Measurements from ENCODE around the gene SIRPB2. TPM values are rescaled to one million over a fixed set of nuclear protein-coding genes. Genes with fewer than 3 reads are reported as not detected.
"Not testable (repeated sequence)": the region's sequence is repeated elsewhere in the genome, so short reads cannot be mapped to it uniquely, and the experiment has no call there.

The SIRPB2 gene
- total and polyA plus RNA-seq, 2 of the 4 experiments (the other 2 are of a cell fraction): not detected

DNA sequence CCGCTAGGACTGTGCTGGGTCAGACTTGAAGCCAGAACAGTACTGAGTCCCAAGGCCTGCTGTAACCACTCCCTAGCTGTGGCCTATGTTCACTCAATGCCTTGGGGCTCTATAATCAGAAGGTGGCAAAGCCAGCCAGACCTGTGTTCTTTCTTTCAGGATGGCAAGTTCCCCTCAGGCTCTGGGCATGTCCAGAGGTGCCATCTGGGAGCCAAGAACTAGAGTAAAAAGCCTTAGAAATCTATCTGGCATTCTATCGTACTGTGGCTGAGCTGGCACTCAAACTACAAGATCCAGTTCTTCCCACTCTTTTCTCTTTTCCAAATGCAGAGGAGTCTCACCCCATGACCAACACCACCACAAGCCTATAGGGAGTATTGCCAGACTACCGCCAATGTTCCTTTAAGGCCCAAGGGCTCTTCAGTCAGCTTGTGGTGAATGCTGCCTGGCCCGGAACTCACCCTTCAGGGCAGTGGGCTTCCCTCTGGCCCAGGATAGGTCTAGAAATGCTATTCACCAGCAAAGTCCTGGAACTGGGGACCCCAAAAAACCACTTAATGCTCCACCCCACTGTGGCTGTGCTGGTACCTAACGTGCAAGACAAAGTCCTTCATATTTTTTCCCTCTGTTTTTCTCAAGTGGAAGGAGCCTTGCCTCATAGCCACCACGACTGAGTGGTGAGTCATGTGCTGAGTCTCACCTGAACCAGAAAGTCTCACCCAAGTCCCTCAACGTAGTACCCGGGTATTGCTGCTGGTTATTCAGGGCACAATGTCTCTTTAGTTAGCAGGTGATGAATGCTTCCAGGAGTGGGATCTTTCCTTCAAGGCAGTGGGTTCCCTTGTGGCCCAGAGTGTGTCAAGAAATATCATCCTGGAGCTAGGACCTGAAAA, 8.6 kb upstream of the SIRPB2 start:
- ATAC-seq (ENCODE audit: low read depth) (no peak), DNase-seq (no peak)
- dilution Hi-C loops (cut with HindIII; ENCODE audit: low sequenced_read_pairs, unreplicated experiment) (no loop called here), intact Hi-C loops (cut with micrococcal nuclease) (no loop called here), in situ Hi-C loops (cut with MboI; ENCODE audit: low sequenced_read_pairs) (no loop called here)
- H2AK9ac ChIP-seq (replicated peaks; ENCODE audit: low read depth, low read length, poor library complexity): no peak overlapping the region
- H3K56ac ChIP-seq (ENCODE audit: extremely low read depth, insufficient read depth, low read length): no peak overlapping the region
- H4K8ac ChIP-seq (ENCODE audit: low read depth in 2 of 2, low read length in 2 of 2): no peak overlapping the region
- H2AK5ac ChIP-seq (ENCODE audit: low read depth, low read length): no peak overlapping the region
- H2BK5ac ChIP-seq (ENCODE audit: low read depth, low read length, poor library complexity, severe bottlenecking): no peak overlapping the region
- H3K9me3 ChIP-seq (ENCODE audit: control insufficient read depth, insufficient read depth, low read length): no peaks in the 10 kb centered on the region
- H2BK20ac ChIP-seq (ENCODE audit: low read depth, low read length): no peak overlapping the region
- peaks cover 7% of the 10 kb centered on the region for H3K27me3 ChIP-seq (ENCODE audit: control insufficient read depth, insufficient read depth, low read length)
- H3K23ac ChIP-seq (ENCODE audit: low read depth, low read length): no peak overlapping the region
- no peak overlapping the region for H2BK120ac ChIP-seq (ENCODE audit: low read depth, low read length)
- H3K4me2 ChIP-seq (ENCODE audit: low read depth, low read length): no peak overlapping the region
- no peaks in the 10 kb centered on the region for H3K79me1 ChIP-seq (ENCODE audit: low read depth in 1 of 2, low read length in 2 of 2)
- H3K36me3 ChIP-seq (ENCODE audit: control insufficient read depth, insufficient read depth, low read length): no peaks in the 10 kb centered on the region
- CTCF ChIA-PET: no interaction called here
- no peak overlapping the region for H4K5ac ChIP-seq (ENCODE audit: low read depth, low read length)
- H3K4me3 ChIP-seq (ENCODE audit: insufficient read depth, low read depth, low read length): no peak overlapping the region
- POLR2A ChIA-PET (ENCODE audit: unreplicated experiment): no interaction called here
- H2AFZ ChIP-seq (replicated peaks; ENCODE audit: low read length, poor library complexity): no peak overlapping the region
- no peak overlapping the region for H3K9ac ChIP-seq (ENCODE audit: low read depth, low read length)
- H3K27ac ChIP-seq (ENCODE audit: insufficient read depth, low read length): no peak overlapping the region
- H4K91ac ChIP-seq (ENCODE audit: insufficient read depth, low read depth, low read length): no peak overlapping the region
- no peak for TF ChIP-seq RFX5 (IDR thresholded peaks at IDR 0.05; ENCODE audit: low read depth, low read length)
- no peak for TF ChIP-seq RAD21 (IDR thresholded peaks at IDR 0.05; ENCODE audit: low read length)
- TF ChIP-seq, protein P1, sequence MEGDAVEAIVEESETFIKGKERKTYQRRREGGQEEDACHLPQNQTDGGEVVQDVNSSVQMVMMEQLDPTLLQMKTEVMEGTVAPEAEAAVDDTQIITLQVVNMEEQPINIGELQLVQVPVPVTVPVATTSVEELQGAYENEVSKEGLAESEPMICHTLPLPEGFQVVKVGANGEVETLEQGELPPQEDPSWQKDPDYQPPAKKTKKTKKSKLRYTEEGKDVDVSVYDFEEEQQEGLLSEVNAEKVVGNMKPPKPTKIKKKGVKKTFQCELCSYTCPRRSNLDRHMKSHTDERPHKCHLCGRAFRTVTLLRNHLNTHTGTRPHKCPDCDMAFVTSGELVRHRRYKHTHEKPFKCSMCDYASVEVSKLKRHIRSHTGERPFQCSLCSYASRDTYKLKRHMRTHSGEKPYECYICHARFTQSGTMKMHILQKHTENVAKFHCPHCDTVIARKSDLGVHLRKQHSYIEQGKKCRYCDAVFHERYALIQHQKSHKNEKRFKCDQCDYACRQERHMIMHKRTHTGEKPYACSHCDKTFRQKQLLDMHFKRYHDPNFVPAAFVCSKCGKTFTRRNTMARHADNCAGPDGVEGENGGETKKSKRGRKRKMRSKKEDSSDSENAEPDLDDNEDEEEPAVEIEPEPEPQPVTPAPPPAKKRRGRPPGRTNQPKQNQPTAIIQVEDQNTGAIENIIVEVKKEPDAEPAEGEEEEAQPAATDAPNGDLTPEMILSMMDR (conservative IDR thresholded peaks at IDR 0.05; ENCODE audit: low read depth, low read length): no peak
- no peak for TF ChIP-seq POLR2A (IDR thresholded peaks at IDR 0.05; ENCODE audit: low read depth, low read length)
- no peaks in the 10 kb centered on the region for H4K20me1 ChIP-seq (ENCODE audit: insufficient read depth, low read length)
- no peak overlapping the region for H3K18ac ChIP-seq (ENCODE audit: low read depth, low read length)
- WGBS, 2 experiments (ENCODE audit: extremely low coverage in 2 of 2, insufficient read length in 1 of 2): no CpG with 5 or more reads among the region's 8 CpGs
- H3K14ac ChIP-seq (replicated peaks; ENCODE audit: low read depth, low read length): no peak overlapping the region
- BruUV-seq (replicated peaks): no TSS peak
- H3K4ac ChIP-seq (ENCODE audit: low read depth, low read length): no peak overlapping the region
- H3K4me1 ChIP-seq (ENCODE audit: control insufficient read depth, insufficient read depth, low read length): no peaks in the 10 kb centered on the region
- H2BK15ac ChIP-seq (ENCODE audit: low read depth, low read length): no peak overlapping the region
- no peaks in the 10 kb centered on the region for H3K9me1 ChIP-seq (ENCODE audit: insufficient read depth, low read length)

DNA sequence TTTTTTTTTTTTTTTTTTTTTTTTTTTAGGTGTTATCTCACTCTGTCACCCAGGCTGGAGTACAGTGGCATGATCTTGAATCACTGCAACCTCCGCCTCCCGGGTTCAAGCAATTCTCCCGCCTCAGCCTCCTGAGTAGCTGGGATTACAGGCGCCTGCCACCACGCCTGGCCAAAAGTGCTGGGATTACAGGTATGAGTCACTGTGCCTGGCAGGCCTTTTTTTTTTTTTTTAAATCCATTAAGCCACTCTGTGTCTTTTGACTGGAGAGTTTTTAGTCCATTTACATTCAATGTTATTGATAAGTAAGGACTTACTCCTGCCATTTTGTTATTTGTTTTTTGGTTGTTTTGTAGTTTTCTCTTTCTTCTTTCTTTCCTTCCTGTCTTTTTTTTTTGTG, 6.2 kb upstream of the SIRPB2 start:
- H2BK5ac ChIP-seq (ENCODE audit: low read depth, low read length, poor library complexity, severe bottlenecking); H2AFZ ChIP-seq (replicated peaks; ENCODE audit: low read length, poor library complexity); H3K9me1 ChIP-seq (ENCODE audit: insufficient read depth, low read length); intact Hi-C loops (cut with micrococcal nuclease); H3K56ac ChIP-seq (ENCODE audit: extremely low read depth, insufficient read depth, low read length); in situ Hi-C loops (cut with MboI; ENCODE audit: low sequenced_read_pairs); H3K9me3 ChIP-seq (ENCODE audit: control insufficient read depth, insufficient read depth, low read length); H4K8ac ChIP-seq (ENCODE audit: low read depth in 2 of 2, low read length in 2 of 2); H4K91ac ChIP-seq (ENCODE audit: insufficient read depth, low read depth, low read length); H3K79me1 ChIP-seq (ENCODE audit: low read depth in 1 of 2, low read length in 2 of 2); ATAC-seq (ENCODE audit: low read depth); H3K9ac ChIP-seq (ENCODE audit: low read depth, low read length); H2BK20ac ChIP-seq (ENCODE audit: low read depth, low read length); DNase-seq; POLR2A ChIA-PET (ENCODE audit: unreplicated experiment); H3K27ac ChIP-seq (ENCODE audit: insufficient read depth, low read length); H3K4me1 ChIP-seq (ENCODE audit: control insufficient read depth, insufficient read depth, low read length); H3K23ac ChIP-seq (ENCODE audit: low read depth, low read length); H3K18ac ChIP-seq (ENCODE audit: low read depth, low read length); H4K5ac ChIP-seq (ENCODE audit: low read depth, low read length); BruUV-seq (replicated peaks); H3K4me2 ChIP-seq (ENCODE audit: low read depth, low read length); H2BK120ac ChIP-seq (ENCODE audit: low read depth, low read length); H3K4me3 ChIP-seq (ENCODE audit: insufficient read depth, low read depth, low read length); H2BK15ac ChIP-seq (ENCODE audit: low read depth, low read length); H4K20me1 ChIP-seq (ENCODE audit: insufficient read depth, low read length); H2AK9ac ChIP-seq (replicated peaks; ENCODE audit: low read depth, low read length, poor library complexity); H2AK5ac ChIP-seq (ENCODE audit: low read depth, low read length); H3K4ac ChIP-seq (ENCODE audit: low read depth, low read length); dilution Hi-C loops (cut with HindIII; ENCODE audit: low sequenced_read_pairs, unreplicated experiment); H3K14ac ChIP-seq (replicated peaks; ENCODE audit: low read depth, low read length); H3K36me3 ChIP-seq (ENCODE audit: control insufficient read depth, insufficient read depth, low read length): not testable (repeated sequence)
- CTCF ChIA-PET: interaction anchor here (0.6 kb wide), 1 partner anchor 9 kb away, joined by 3 read pairs; no protein-coding TSS in a partner anchor
- peaks cover 21% of the 10 kb centered on the region for H3K27me3 ChIP-seq (ENCODE audit: control insufficient read depth, insufficient read depth, low read length)
- WGBS, 2 experiments (ENCODE audit: extremely low coverage in 2 of 2, insufficient read length in 1 of 2): no CpG with 5 or more reads among the region's 5 CpGs
